K562 (cell line): ENCODE results near the gene DLST. TPM values are rescaled to one million over a fixed set of nuclear protein-coding genes. Genes with fewer than 3 reads are reported as not detected.
A peak's percentile ranks its signal among the peaks of the same experiment; 100 is the strongest.

Source experiments
- ATAC-seq: fragments of 200-7000 bp; cut with Tn5 transposase; 3 replicates; pipeline ENCODE4 v1.9.1; 2020; ENCODE audit warnings: moderate library complexity
- BruUV-seq: library from RNA; stranded (reverse); fragments of 400-500 nt; replicated peaks from 2 replicates; lab custom pipeline; 2021; lab: Mats Ljungman, UMichigan
- CTCF ChIA-PET: fragments of 300-600 bp; formaldehyde crosslinking; extraction: SDS; loops from one replicate; lab custom pipeline; 2021; ENCODE audit warnings: low intra/inter-chr PET ratio; lab: Yijun Ruan, JAX
- POLR2A ChIA-PET: fragments of 300-600, 350-650 bp; sonication (Branson Sonifier 250); formaldehyde crosslinking; extraction: SDS; loops from one replicate; lab custom pipeline; 2021; ENCODE audit warnings: antibody characterized with exemption, inconsistent platforms; lab: Yijun Ruan, JAX
- DNase-seq, 4 experiments: peaks; one replicate each; pipeline versions ENCODE4 v3.0.0 to v3.0.0-alpha.2; 2011 to 2018; ENCODE audit warnings: low spot score in 3 of 4, mixed read lengths in 3 of 4; ENCODE audit errors: extremely low read depth in 1 of 4
- FAIRE-seq: peaks from 2 replicates; lab custom pipeline; 2011; peaks lifted over from hg19 to GRCh38; lab: Jason Lieb, UNC
- H2AFZ ChIP-seq: 2 replicates; pipeline ENCODE4 v1.6.0; 2011; ENCODE audit warnings: low read depth, low read length, control low read depth, inconsistent platforms
- H3K27ac ChIP-seq: fragments of 200-600 bp; 3 replicates; pipeline ENCODE4 v1.8.0; 2011; ENCODE audit warnings: low read depth, mild to moderate bottlenecking, control low read depth, inconsistent platforms, low read length, moderate library complexity, mixed read lengths; ENCODE audit errors: extremely low read depth
- H3K27me3 ChIP-seq, 2 experiments: fragments of 300-600 bp in 1 of 2; 2 replicates in 1 of 2; 3 replicates in 1 of 2; pipeline versions ENCODE4 v1.6.0 to v1.8.0; 2011; ENCODE audit warnings: inconsistent platforms in 2 of 2, low read length in 2 of 2, mild to moderate bottlenecking in 1 of 2, mixed read lengths in 1 of 2, moderate library complexity in 1 of 2; ENCODE audit not compliant: control insufficient read depth in 2 of 2, insufficient read depth in 2 of 2
- H3K36me3 ChIP-seq: fragments of 300-600 bp; 3 replicates; pipeline ENCODE4 v1.8.0; 2011; ENCODE audit warnings: mild to moderate bottlenecking, low read length, inconsistent platforms; ENCODE audit not compliant: control insufficient read depth, insufficient read depth
- H3K4me1 ChIP-seq, 2 experiments: fragments of 200-600 bp in 1 of 2; replicated peaks in 1 of 2; 2 replicates in 1 of 2; 3 replicates in 1 of 2; pipeline versions ENCODE4 v1.5.1 to v1.8.0; 2011; ENCODE audit warnings: inconsistent platforms in 2 of 2, low read length in 2 of 2, mild to moderate bottlenecking in 1 of 2, mixed read lengths in 1 of 2, moderate library complexity in 1 of 2; ENCODE audit not compliant: control insufficient read depth in 2 of 2, insufficient read depth in 2 of 2
- H3K4me2 ChIP-seq: 2 replicates; pipeline ENCODE4 v1.6.1; 2011; ENCODE audit warnings: low read length, control low read depth, inconsistent platforms, mixed read lengths; ENCODE audit not compliant: insufficient read depth
- H3K4me3 ChIP-seq: fragments of 200-600 bp; sonication (generic), shearing (Covaris generic); 2 replicates; pipeline ENCODE4 v1.5.1; 2016; ENCODE audit warnings: control low read depth, inconsistent platforms
- H3K79me2 ChIP-seq: fragments of 200-600 bp; 3 replicates; pipeline ENCODE4 v1.8.0; 2011; ENCODE audit warnings: low read length, inconsistent platforms; ENCODE audit not compliant: control insufficient read depth, insufficient read depth
- H3K9ac ChIP-seq, 2 experiments: 2 replicates each; pipeline versions ENCODE4 v1.6.0 to v1.6.1; 2011; ENCODE audit warnings: low read depth in 2 of 2, low read length in 2 of 2, control low read depth in 1 of 2, inconsistent platforms in 1 of 2, mild to moderate bottlenecking in 1 of 2, mixed read lengths in 1 of 2; ENCODE audit not compliant: insufficient read depth in 1 of 2
- H3K9me1 ChIP-seq: one replicate; pipeline ENCODE4 v1.6.0; 2011; ENCODE audit warnings: inconsistent platforms, mild to moderate bottlenecking, low read length, moderate library complexity; ENCODE audit not compliant: control insufficient read depth, insufficient read depth
- H3K9me3 ChIP-seq: replicated peaks from 2 replicates; pipeline ENCODE4 v1.5.1; 2011; ENCODE audit warnings: low read depth, low read length, inconsistent platforms; ENCODE audit not compliant: control insufficient read depth, insufficient read depth
- H4K20me1 ChIP-seq: replicated peaks from 2 replicates; pipeline ENCODE4 v1.6.1; 2011; ENCODE audit warnings: low read length, inconsistent platforms, mixed read lengths; ENCODE audit not compliant: control insufficient read depth, insufficient read depth
- ATF1 ChIP-seq, 2 experiments: fragments of 450-650 bp in 1 of 2; IDR thresholded peaks; 2 replicates each; pipeline ENCODE4 v1.6.1; 2016; ENCODE audit warnings: missing compliant biosample characterization in 1 of 2, missing genetic modification characterization in 1 of 2
- ATF2 ChIP-seq: sonication (generic); formaldehyde crosslinking; IDR thresholded peaks from 2 replicates; pipeline ENCODE4 v1.8.1; 2022; ENCODE audit warnings: missing genetic modification reagents
- CHCHD3 ChIP-seq: fragments of 250-450 bp; sonication (Bioruptor Pico); IDR thresholded peaks from 2 replicates; pipeline ENCODE4 v2.1.2; 2022; ENCODE audit warnings: mild to moderate bottlenecking
- ESRRA ChIP-seq: fragments of 450-650 bp; IDR thresholded peaks from 2 replicates; pipeline ENCODE4 v1.6.1; 2014; ENCODE audit warnings: low read depth, mild to moderate bottlenecking, moderate library complexity, borderline replicate concordance
- ETV1 ChIP-seq: fragments of 450-650 bp; conservative IDR thresholded peaks from 2 replicates; pipeline ENCODE4 v1.6.1; 2016; ENCODE audit warnings: missing genetic modification characterization, control low read depth, low read depth, missing compliant biosample characterization
- GABPA ChIP-seq: fragments of 200-800 bp; sonication (Bioruptor generic); conservative IDR thresholded peaks from 2 replicates; pipeline ENCODE4 v1.6.1; 2016; ENCODE audit warnings: low read depth, missing genetic modification characterization, missing compliant biosample characterization
- JUNB ChIP-seq: fragments of 450-650 bp; formaldehyde crosslinking; conservative IDR thresholded peaks from 2 replicates; pipeline ENCODE4 v1.4.0; 2020; ENCODE audit warnings: mild to moderate bottlenecking
- KLF13 ChIP-seq: fragments of 450-650 bp; IDR thresholded peaks from 2 replicates; pipeline ENCODE4 v1.6.1; 2016; ENCODE audit warnings: missing genetic modification characterization, low read depth, mild to moderate bottlenecking, missing compliant biosample characterization, moderate library complexity, borderline replicate concordance
- MCM2 ChIP-seq: fragments of 450-650 bp; IDR thresholded peaks from 2 replicates; pipeline ENCODE4 v1.6.1; 2017; ENCODE audit warnings: low read depth, mild to moderate bottlenecking
- MTF1 ChIP-seq: fragments of 250-450 bp; sonication (Bioruptor Pico); IDR thresholded peaks from 2 replicates; pipeline ENCODE4 v1.9.0; 2021; ENCODE audit warnings: moderate library complexity, mild to moderate bottlenecking, inconsistent platforms, borderline replicate concordance
- MXI1 ChIP-seq: IDR thresholded peaks from 2 replicates; pipeline ENCODE4 v1.6.1; 2011; ENCODE audit warnings: low read depth, mild to moderate bottlenecking, improper control_type of control experiment, low read length
- NBN ChIP-seq: fragments of 450-650 bp; IDR thresholded peaks from 2 replicates; pipeline ENCODE4 v1.6.1; 2016; ENCODE audit warnings: low read depth, mild to moderate bottlenecking
- SMC3 ChIP-seq: conservative IDR thresholded peaks from 2 replicates; pipeline ENCODE4 v1.6.1; 2011; ENCODE audit warnings: low read depth, low read length, improper control_type of control experiment; ENCODE audit not compliant: insufficient read depth
- SP2 ChIP-seq: IDR thresholded peaks from 2 replicates; pipeline ENCODE4 v1.6.1; 2011; ENCODE audit warnings: mild to moderate bottlenecking, low read depth, low read length, moderate library complexity; ENCODE audit not compliant: poor library complexity, severe bottlenecking; ENCODE audit errors: extremely low read depth
- STAG1 ChIP-seq: sonication (generic); formaldehyde crosslinking; IDR thresholded peaks from 2 replicates; pipeline ENCODE4 v1.5.0; 2020; ENCODE audit warnings: missing genetic modification reagents, borderline replicate concordance
- TAF1 ChIP-seq: IDR thresholded peaks from 2 replicates; pipeline ENCODE4 v1.6.1; 2011; ENCODE audit warnings: mild to moderate bottlenecking, low read length, moderate library complexity; ENCODE audit not compliant: insufficient read depth, control insufficient read depth, severe bottlenecking; ENCODE audit errors: extremely low read depth
- TARDBP ChIP-seq: fragments of 450-650 bp; IDR thresholded peaks from 2 replicates; pipeline ENCODE4 v1.6.1; 2016
- TCF7L2 ChIP-seq: fragments of 150-350 bp; IDR thresholded peaks from 2 replicates; pipeline ENCODE4 v1.6.1; 2016; ENCODE audit warnings: low read depth, mild to moderate bottlenecking, low read length, moderate library complexity
- ZFX ChIP-seq: sonication (generic); formaldehyde crosslinking; IDR thresholded peaks from 2 replicates; pipeline ENCODE4 v1.8.0; 2022; ENCODE audit warnings: mild to moderate bottlenecking, missing genetic modification reagents, moderate library complexity
- ZNF699 ChIP-seq: fragments of 250-450 bp; sonication (Bioruptor Pico); IDR thresholded peaks from 2 replicates; pipeline ENCODE4 v1.8.0; 2021; ENCODE audit warnings: mild to moderate bottlenecking, moderate library complexity; ENCODE audit not compliant: insufficient replicate concordance
- ZSCAN29 ChIP-seq: fragments of 450-650 bp; IDR thresholded peaks from 2 replicates; pipeline ENCODE4 v1.6.1; 2017
- WGBS: fragments of 100-300 bp; shearing (Covaris generic); methylation state at CpG from one replicate; pipeline ENCODE4 v1.1.6; 2016; ENCODE audit warnings: low coverage, mixed read lengths; ENCODE audit not compliant: insufficient coverage; ENCODE audit errors: missing lambda C conversion rate; 5-methylcytosine and 5-hydroxymethylcytosine counted together
- in situ Hi-C: fragments of 300-500 bp; cut with MboI; formaldehyde crosslinking; loops from 4 replicates; pipeline ENCODE4 v1.15.0; 2018; ENCODE audit warnings: inconsistent platforms, mixed read lengths
- intact Hi-C: fragments of 100-400 bp; cut with micrococcal nuclease; formaldehyde crosslinking; loops from 2 replicates; pipeline ENCODE4 v1.14.2; 2022
- polyA plus RNA-seq, 8 experiments: library from polyadenylated mRNA; depleted of rRNA in 4 of 8; stranded (reverse) in 5 of 8; unstranded in 3 of 8; fragments of >200 nt; fragmentation: Nextera tagmentation in 2 of 8; fragmentation: Illumina TruSeq in 1 of 8; extraction: Ambion mirVana in 2 of 8; extraction: Trizol in 1 of 8; gene quantifications; 2 replicates each; pipeline versions ENCODE4 v1.2.1 to v1.2.3, GENCODE V29; 2011 to 2014; ENCODE audit warnings: inconsistent platforms in 1 of 8, missing spikeins in 1 of 8
- total RNA-seq, 7 experiments: library from RNA; depleted of rRNA in 6 of 7; stranded (reverse); fragments of >200 nt in 6 of 7; fragmentation: Illumina TruSeq in 2 of 7; extraction: Trizol in 2 of 7; gene quantifications; 2 replicates each; pipeline versions ENCODE4 v1.2.1 to v1.2.3, GENCODE V29; 2011 to 2021; ENCODE audit warnings: low replicate concordance in 1 of 7

Gene DLST
- total and polyA plus RNA-seq, 9 of the 15 experiments (the other 6 are each of a cell fraction or from before 2014, with no cell fraction given): 3.0 to 73.7 (median 45.4) TPM

GRCh38 chr14:74911704-74912103 lies 30.0 kb downstream of the DLST start (continued):
- no peak for TF ChIP-seq ESRRA
- TF ChIP-seq ZFX (CRISPR knock-in tag): no peak
- no peak for TF ChIP-seq GABPA
- no peak for TF ChIP-seq SP2
- TF ChIP-seq ZSCAN29: no peak

GRCh38 chr14:74912111-74912510 lies 30.4 kb downstream of the DLST start:
- H3K9me3 ChIP-seq: no peaks in the 10 kb centered on the region
- POLR2A ChIA-PET: interaction anchor here (0.8 kb wide), 2 partner anchors 94 to 206 kb away, joined by 3 read pairs; no protein-coding TSS in a partner anchor
- H2AFZ ChIP-seq: no peak overlapping the region
- peak overlapping the region in 1 of 2 experiments; percentile 52; a peak in 2 of 4 replicates for H3K9ac ChIP-seq
- H3K4me2 ChIP-seq: no peak overlapping the region
- H3K27ac ChIP-seq: no peak overlapping the region
- BruUV-seq: no TSS peak
- H3K9me1 ChIP-seq: no peaks in the 10 kb centered on the region
- H4K20me1 ChIP-seq: no peaks in the 10 kb centered on the region
- no peaks in the 10 kb centered on the region for H3K27me3 ChIP-seq
- DNase-seq (no peak), ATAC-seq (no peak), FAIRE-seq (no peak)
- no peak overlapping the region for H3K4me3 ChIP-seq
- in situ Hi-C loops: loop anchor here (10.0 kb wide), 1 partner anchor 163 kb away; no protein-coding TSS in a partner anchor
- H3K36me3 ChIP-seq: no peaks in the 10 kb centered on the region
- intact Hi-C loops: loop anchor here (10.0 kb wide), 1 partner anchor 393 kb away; no protein-coding TSS in a partner anchor
- peaks cover 6 to 32% of the 10 kb centered on the region in 2 experiments; a peak in 2 of 5 replicates for H3K4me1 ChIP-seq
- CTCF ChIA-PET: no interaction called here
- TF ChIP-seq TARDBP: no peak
- TF ChIP-seq TCF7L2: no peak
- TF ChIP-seq NBN: no peak
- TF ChIP-seq KLF13 (tag): no peak
- no peak for TF ChIP-seq SMC3
- TF ChIP-seq ATF1 (CRISPR knock-in tag; IDR thresholded peaks at IDR 0.05): no peak
- no peak for TF ChIP-seq ATF1 (tag; IDR thresholded peaks at IDR 0.05)
- no peak for TF ChIP-seq ETV1 (tag)
- TF ChIP-seq TAF1: no peak
- TF ChIP-seq STAG1: no peak
- TF ChIP-seq ZNF699: no peak
- TF ChIP-seq MXI1: no peak
- no peak for TF ChIP-seq ATF2 (CRISPR knock-in tag)
- TF ChIP-seq JUNB: no peak
- no peak for TF ChIP-seq MCM2
- TF ChIP-seq MTF1 (CRISPR knock-in tag): no peak
- TF ChIP-seq CHCHD3 (CRISPR knock-in tag): no peak
- 55% methylated on average over 5 of the region's 6 CpGs for WGBS
- H3K79me2 ChIP-seq: no peaks in the 10 kb centered on the region
